ENCODE data around the gene CFB. TPM values are rescaled to one million over a fixed set of nuclear protein-coding genes. Genes with fewer than 3 reads are reported as not detected.

Gene CFB
- polyA plus RNA-seq, 1 donor (not counting 4 experiments of a cell fraction or from before 2014, with no cell fraction given), result 2.5 TPM

GRCh38 chr6:31899882-31900722, 45.8 kb upstream of the CFB start:
- H3K9me1 ChIP-seq (ENCODE audit: control insufficient read depth, extremely low read depth, insufficient read depth, low read length), result no peaks in the 10 kb centered on the region
- H3K9ac ChIP-seq (ENCODE audit: control insufficient read depth, extremely low read depth, insufficient read depth, low read length), result no peak overlapping the region
- H3K36me3 ChIP-seq (ENCODE audit: control insufficient read depth in 2 of 2, extremely low read depth in 1 of 2, insufficient read depth in 2 of 2, low read length in 2 of 2), result peaks cover 1 to 5% of the 10 kb centered on the region in 2 experiments
- FAIRE-seq (no peak), DNase-seq (ENCODE audit: low read depth, low spot score) (no peak)
- dilution Hi-C loops (cut with MboI; ENCODE audit: extremely low pct_ligation_motif_present, low sequenced_read_pairs), result no loop called here
- no peak overlapping the region for H2AFZ ChIP-seq (ENCODE audit: control insufficient read depth, low read length)
- TF ChIP-seq CTCF (optimal IDR thresholded peaks at IDR 0.05 in 1 of 3, IDR thresholded peaks at IDR 0.05 in 1 of 3, conservative IDR thresholded peaks at IDR 0.05 in 1 of 3; ENCODE audit: extremely low read depth in 1 of 3, insufficient read depth in 2 of 3, low read length in 3 of 3) (no peak), EZH2 (IDR thresholded peaks at IDR 0.05; ENCODE audit: low read length) (no peak)
- no peak overlapping the region for H3K27ac ChIP-seq (ENCODE audit: control insufficient read depth, insufficient read depth, low read length)
- no peaks in the 10 kb centered on the region for H3K9me3 ChIP-seq (ENCODE audit: control insufficient read depth, low read depth, low read length)
- no peak overlapping the region for H3K4me2 ChIP-seq (ENCODE audit: control insufficient read depth, extremely low read depth, insufficient read depth, low read depth, low read length)
- no peak overlapping the region for H3K4me3 ChIP-seq (ENCODE audit: control insufficient read depth in 2 of 3, extremely low read depth in 1 of 3, insufficient read depth in 2 of 3, low read depth in 1 of 3, low read length in 3 of 3)
- no peaks in the 10 kb centered on the region for H4K20me1 ChIP-seq (ENCODE audit: control insufficient read depth, extremely low read depth, insufficient read depth, low read length)
- no peaks in the 10 kb centered on the region for H3K79me2 ChIP-seq (ENCODE audit: control insufficient read depth, insufficient read depth, low read length)
- H3K4me1 ChIP-seq (ENCODE audit: control insufficient read depth, extremely low read depth, insufficient read depth, low read length), result peaks cover 13% of the 10 kb centered on the region
- no peaks in the 10 kb centered on the region for H3K27me3 ChIP-seq (ENCODE audit: control insufficient read depth, extremely low read depth, insufficient read depth, low read length)

- TF ChIP-seq CTCF (optimal IDR thresholded peaks at IDR 0.05 in 1 of 3, IDR thresholded peaks at IDR 0.05 in 1 of 3, conservative IDR thresholded peaks at IDR 0.05 in 1 of 3; ENCODE audit: extremely low read depth in 1 of 3, insufficient read depth in 2 of 3, low read length in 3 of 3) (peak in 1 of 3 experiments; percentile 1), EZH2 (IDR thresholded peaks at IDR 0.05; ENCODE audit: low read length) (no peak)
- Histone ChIP-seq H3K79me2 (ENCODE audit: control insufficient read depth, insufficient read depth, low read length) (no peaks in the 10 kb centered on the region), H2AFZ (ENCODE audit: control insufficient read depth, low read length) (no peak overlapping the region), H3K4me2 (ENCODE audit: control insufficient read depth, extremely low read depth, insufficient read depth, low read depth, low read length) (peak overlapping the region; percentile 85), H3K27me3 (ENCODE audit: control insufficient read depth, extremely low read depth, insufficient read depth, low read length) (no peaks in the 10 kb centered on the region), H3K36me3 (ENCODE audit: control insufficient read depth in 2 of 2, extremely low read depth in 1 of 2, insufficient read depth in 2 of 2, low read length in 2 of 2) (peaks cover 1 to 2% of the 10 kb centered on the region in 2 experiments), H3K4me1 (ENCODE audit: control insufficient read depth, extremely low read depth, insufficient read depth, low read length) (peaks cover 13% of the 10 kb centered on the region), H3K4me3 (ENCODE audit: control insufficient read depth in 2 of 3, extremely low read depth in 1 of 3, insufficient read depth in 2 of 3, low read depth in 1 of 3, low read length in 3 of 3) (peak overlapping the region; percentile 37 to 71 (median 57)), H4K20me1 (ENCODE audit: control insufficient read depth, extremely low read depth, insufficient read depth, low read length) (no peaks in the 10 kb centered on the region), H3K9ac (ENCODE audit: control insufficient read depth, extremely low read depth, insufficient read depth, low read length) (no peak overlapping the region), H3K9me3 (ENCODE audit: control insufficient read depth, low read depth, low read length) (no peaks in the 10 kb centered on the region), H3K27ac (ENCODE audit: control insufficient read depth, insufficient read depth, low read length) (no peak overlapping the region), H3K9me1 (ENCODE audit: control insufficient read depth, extremely low read depth, insufficient read depth, low read length) (no peaks in the 10 kb centered on the region)
- DNase-seq (ENCODE audit: low read depth, low spot score) (no peak), FAIRE-seq (no peak)
- dilution Hi-C loops (cut with MboI; ENCODE audit: extremely low pct_ligation_motif_present, low sequenced_read_pairs), result no loop called here
These were observed 44.9 kb upstream of the CFB start for GRCh38 chr6:31900917-31901414.
